Hematopoietic multipotent progenitor cell treated with erythropoietin and hydrocortisone succinate and interleukin-3 and kit ligand, for 4 days (in vitro differentiated cells): ENCODE data around the gene CPD.
"Not testable (repeated sequence)": the region's sequence is repeated elsewhere in the genome, so short reads cannot be mapped to it uniquely, and the experiment has no call there.

ENCODE experiments used
- DNase-seq: peaks from one replicate; pipeline ENCODE4 v3.0.0-alpha.2; 2015

Gene CPD

GRCh38 chr17:30378825-30379302 is at the start of gene CPD:
Gene CPD, plus strand, starts transcription at chr17:30378927. Its CDS starts 54 bp downstream, at chr17:30378981.
- DNase-seq = peak; percentile 98

- peak; percentile 67 for DNase-seq
These were observed 46.6 kb upstream of the CPD start for GRCh38 chr17:30332057-30332542.

GRCh38 chr17:30333503-30334360 is 45.0 kb upstream of the CPD start, which contains the start of gene TMIGD1:
Gene TMIGD1, minus strand, starts transcription at chr17:30334057. Its CDS starts 1,924 bp downstream, at chr17:30332133.
- no peak for DNase-seq

- no peak for DNase-seq
These were observed 44.3 kb upstream of the CPD start for GRCh38 chr17:30334421-30334820.

- peak; percentile 82 for DNase-seq
These were observed 42.2 kb upstream of the CPD start for GRCh38 chr17:30336369-30337171.

- no peak for DNase-seq
These were observed 41.2 kb upstream of the CPD start for GRCh38 chr17:30337393-30337999.

GRCh38 chr17:30339086-30339485 is 39.6 kb upstream of the CPD start:
- DNase-seq = no peak

GRCh38 chr17:30340801-30341356 is 37.8 kb upstream of the CPD start:
- DNase-seq = no peak

GRCh38 chr17:30341703-30342249 is 37.0 kb upstream of the CPD start:
- no peak for DNase-seq

- DNase-seq = not testable (repeated sequence)
These were observed 35.5 kb upstream of the CPD start for GRCh38 chr17:30343244-30343643.

- DNase-seq = no peak
These were observed 34.9 kb upstream of the CPD start for GRCh38 chr17:30343796-30344195.

GRCh38 chr17:30344283-30345088 is 34.2 kb upstream of the CPD start:
- DNase-seq = peak; percentile 78

- no peak for DNase-seq
These were observed 33.7 kb upstream of the CPD start for GRCh38 chr17:30345089-30345433.

- peak; percentile 46 for DNase-seq
These were observed 33.1 kb upstream of the CPD start for GRCh38 chr17:30345527-30346075.

- DNase-seq = no peak
These were observed 32.4 kb upstream of the CPD start for GRCh38 chr17:30346221-30346795.

GRCh38 chr17:30347488-30347887 is 31.2 kb upstream of the CPD start:
- DNase-seq = no peak

GRCh38 chr17:30349252-30349651 is 29.5 kb upstream of the CPD start:
- DNase-seq = no peak

GRCh38 chr17:30351263-30351662 is 27.5 kb upstream of the CPD start:
- peak; percentile 20 for DNase-seq

GRCh38 chr17:30351735-30352134 is 27.0 kb upstream of the CPD start:
- peak; percentile 38 for DNase-seq

GRCh38 chr17:30352240-30352814 is 26.4 kb upstream of the CPD start:
- no peak for DNase-seq

- no peak for DNase-seq
These were observed 24.0 kb upstream of the CPD start for GRCh38 chr17:30354701-30355100.
